AG08396 (cell line): Measurements from ENCODE around the gene WBP1L.
"Not testable (repeated sequence)": the region's sequence is repeated elsewhere in the genome, so short reads cannot be mapped to it uniquely, and the experiment has no call there.

Experiments
- DNase-seq: peaks from one replicate; pipeline ENCODE4 v3.0.0; 2012; ENCODE audit warnings: low spot score, mixed read lengths

The WBP1L gene

DNA sequence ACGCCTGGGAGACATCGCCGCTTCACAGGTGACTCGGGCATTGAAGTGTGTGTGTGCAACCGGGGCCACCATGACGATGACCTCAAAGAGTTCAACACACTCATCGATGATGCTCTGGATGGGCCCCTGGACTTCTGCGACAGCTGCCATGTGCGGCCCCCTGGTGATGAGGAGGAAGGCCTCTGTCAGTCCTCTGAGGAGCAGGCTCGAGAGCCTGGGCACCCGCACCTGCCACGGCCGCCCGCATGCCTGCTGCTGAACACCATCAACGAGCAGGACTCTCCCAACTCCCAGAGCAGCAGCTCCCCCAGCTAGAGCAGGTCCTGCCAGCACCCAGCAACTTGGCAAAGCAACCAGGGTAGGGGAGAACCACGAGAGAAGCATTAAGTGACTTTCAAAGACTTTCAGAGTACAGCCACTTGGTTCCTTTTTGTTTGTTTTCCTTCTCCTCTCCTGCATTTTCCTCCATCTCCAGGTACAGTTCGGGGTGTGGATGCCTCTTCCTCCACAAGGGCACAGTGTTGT is 69.3 kb downstream of the WBP1L start:
- no peak for DNase-seq

DNA sequence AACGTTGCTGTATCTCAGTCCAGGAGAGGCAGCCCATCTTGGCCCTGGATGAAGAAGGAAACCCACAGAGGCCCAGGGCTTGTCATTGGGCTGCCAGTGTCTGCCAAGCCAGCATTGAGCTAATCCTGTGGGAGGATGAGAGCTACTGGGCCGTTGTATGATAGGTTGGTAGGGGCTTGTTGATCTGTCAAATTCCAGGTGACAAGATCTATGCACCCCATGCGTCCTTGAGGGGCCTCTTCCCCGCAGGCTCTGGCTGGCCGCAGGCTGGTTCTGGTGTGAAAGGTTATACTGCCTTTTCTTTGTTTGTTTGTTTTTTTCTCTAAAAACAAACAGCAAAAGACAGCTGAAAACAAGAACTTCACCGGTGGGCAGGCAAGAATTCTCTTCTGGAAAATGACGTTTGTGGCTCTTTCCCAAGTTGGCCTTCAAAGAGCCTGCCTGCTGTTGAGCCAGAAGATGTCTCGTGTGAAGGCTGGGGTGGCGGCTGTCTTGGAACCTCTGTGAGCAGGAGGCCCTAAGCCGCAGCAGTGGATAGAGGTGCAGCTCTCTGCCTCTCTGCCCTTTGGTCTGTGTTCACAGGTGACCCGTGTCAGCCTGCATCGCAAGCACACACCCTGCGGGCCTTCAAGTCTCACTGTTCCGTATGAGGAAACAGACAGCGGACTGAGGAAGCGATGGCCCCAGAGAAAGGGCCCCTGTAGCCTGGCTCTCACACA is 70.1 kb downstream of the WBP1L start:
- DNase-seq: no peak

GRCh38 chr10:102814453-102814871 is 70.7 kb downstream of the WBP1L start:
- DNase-seq: no peak

DNA sequence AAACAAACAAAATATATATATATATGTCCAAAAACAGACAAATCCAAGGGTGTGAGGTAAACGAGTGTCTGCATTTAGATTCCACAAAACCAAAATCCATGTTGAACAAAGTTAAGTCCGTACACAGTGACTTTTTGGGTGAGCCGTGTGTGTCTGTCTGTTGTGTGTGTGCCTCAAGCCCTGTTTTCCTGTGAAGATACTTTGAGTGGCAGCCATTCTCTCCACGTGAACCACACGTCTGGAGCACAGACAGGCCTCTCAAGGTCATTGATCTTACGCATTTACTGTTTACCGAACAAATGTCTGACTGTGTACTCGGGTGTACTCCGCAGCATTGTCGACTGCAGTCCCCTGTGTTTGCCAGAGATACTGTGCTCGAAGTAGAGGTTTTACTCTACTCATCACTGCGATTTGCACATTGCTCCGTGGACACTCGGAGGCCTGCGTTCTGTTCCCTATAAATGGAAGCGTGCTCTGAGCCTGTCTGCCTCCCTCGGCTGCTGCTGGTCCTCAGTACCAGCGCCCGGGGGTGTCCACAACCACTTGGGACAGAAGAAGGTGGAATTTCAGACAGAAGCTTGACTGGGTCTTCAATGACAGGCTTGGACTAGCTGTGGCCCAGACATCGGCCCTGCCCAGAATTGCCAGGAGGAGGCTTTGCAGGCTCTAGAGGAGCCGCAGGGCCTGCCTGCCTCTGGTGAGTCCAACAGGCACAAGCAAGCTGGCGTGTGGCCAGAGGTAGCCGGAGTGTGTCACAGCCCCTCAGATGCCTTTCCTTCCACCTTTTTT is 71.3 kb downstream of the WBP1L start:
- peak; percentile 38 for DNase-seq

DNA sequence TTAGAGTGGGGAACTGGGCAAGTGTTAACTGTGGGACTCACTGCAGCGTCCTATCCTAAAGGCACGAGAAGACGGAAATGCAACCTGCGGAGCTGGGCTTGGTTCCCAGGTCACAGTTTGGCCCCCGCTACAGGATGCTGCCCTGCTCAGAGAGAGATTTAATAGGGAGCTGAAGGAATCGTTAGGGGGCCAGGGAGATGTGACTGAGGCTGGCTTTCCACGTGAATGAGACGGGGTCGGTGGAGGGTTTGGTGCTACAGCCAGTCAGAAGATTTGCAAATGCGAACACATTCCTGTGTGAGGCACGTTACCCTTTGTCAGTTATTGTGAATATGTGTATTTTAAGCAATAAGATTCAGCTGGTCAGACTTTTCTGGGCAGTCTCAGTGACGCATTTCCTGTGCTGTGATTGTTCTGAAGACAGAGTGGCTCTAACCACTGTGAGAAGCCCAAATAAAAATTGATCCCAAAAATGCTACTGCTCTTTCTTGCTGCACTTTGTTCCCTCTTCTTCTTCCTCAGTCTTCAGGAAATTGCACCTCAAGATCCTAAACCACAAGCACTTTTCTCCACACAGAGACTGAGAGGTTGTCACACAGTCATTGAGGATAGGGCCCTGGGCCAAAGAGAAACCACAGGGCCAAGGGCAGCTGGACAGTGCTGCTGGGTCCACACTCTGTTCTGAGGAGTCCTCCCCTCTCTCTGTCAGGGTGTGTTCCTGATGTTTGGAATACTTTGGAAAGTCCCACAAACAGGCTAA is 72.2 kb downstream of the WBP1L start:
- peak; percentile 57 for DNase-seq

DNA sequence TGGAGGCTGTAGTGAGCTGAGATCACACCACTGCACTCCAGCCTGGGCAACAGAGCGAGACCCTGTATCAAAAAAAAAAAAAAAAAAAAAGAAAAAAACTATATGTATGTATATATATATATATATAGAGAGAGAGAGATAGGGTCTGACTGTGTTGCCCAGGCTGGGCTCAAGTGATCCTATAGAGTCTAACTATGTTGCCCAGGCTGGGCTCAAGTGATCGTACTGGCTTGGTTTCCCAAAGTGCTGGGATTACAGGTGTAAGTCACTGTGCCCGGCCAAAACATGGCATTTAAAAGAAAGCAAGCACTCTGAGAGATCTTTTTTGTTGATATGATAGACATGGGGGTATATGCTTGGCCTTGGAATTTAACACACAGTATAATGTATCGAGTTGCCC is 73.4 kb downstream of the WBP1L start:
- DNase-seq: no peak

DNA sequence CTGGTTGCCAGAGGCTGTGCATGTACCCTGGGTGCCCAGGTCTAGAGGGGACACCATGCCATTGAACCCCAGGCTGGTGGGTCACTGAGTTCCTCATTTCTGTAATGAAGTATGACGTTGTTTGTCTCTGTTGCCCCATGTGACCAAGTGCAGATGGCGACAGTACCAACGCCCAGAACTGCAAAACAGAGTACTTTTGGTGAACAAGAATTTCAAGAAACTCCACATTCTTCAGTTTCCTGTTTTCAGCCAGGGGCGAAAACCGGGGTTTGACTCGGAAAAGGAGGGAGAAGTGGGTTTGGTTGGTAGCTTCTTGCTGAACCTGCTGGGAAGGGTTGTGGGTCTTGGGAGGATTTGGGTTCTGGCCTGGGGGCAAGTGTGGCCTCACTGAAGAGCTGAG is 75.3 kb downstream of the WBP1L start:
- DNase-seq: no peak

- DNase-seq: not testable (repeated sequence)
These were observed 76.3 kb downstream of the WBP1L start for GRCh38 chr10:102820008-102820407.

DNA sequence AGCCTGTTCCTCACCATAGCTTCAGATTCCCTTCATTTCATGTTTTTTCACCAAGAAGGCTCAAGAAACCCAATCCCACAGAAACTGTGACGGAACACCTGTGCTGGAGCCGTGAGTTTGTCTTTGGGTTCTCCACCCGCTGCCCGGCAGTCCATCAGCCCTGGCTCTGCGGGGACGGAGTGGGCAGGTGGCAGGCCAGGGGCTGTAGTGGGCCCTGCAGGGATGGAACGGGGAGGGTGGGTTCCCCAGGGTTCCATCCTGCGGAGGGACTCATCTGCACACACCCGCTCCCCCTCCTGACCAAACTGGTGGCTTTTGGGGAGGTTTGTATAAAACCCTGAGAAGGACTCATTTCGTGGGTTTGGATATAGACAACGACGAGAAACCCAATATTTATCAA is 78.5 kb downstream of the WBP1L start:
- no peak for DNase-seq

- no peak for DNase-seq
These were observed 80.9 kb downstream of the WBP1L start for GRCh38 chr10:102824664-102825063.

- no peak for DNase-seq
These were observed 82.5 kb downstream of the WBP1L start for GRCh38 chr10:102826148-102826796.

GRCh38 chr10:102827597-102827975 is 83.8 kb downstream of the WBP1L start:
- no peak for DNase-seq

- DNase-seq: no peak
These were observed 87.7 kb downstream of the WBP1L start for GRCh38 chr10:102831322-102832071.

GRCh38 chr10:102832248-102832647 is 88.5 kb downstream of the WBP1L start:
- no peak for DNase-seq

DNA sequence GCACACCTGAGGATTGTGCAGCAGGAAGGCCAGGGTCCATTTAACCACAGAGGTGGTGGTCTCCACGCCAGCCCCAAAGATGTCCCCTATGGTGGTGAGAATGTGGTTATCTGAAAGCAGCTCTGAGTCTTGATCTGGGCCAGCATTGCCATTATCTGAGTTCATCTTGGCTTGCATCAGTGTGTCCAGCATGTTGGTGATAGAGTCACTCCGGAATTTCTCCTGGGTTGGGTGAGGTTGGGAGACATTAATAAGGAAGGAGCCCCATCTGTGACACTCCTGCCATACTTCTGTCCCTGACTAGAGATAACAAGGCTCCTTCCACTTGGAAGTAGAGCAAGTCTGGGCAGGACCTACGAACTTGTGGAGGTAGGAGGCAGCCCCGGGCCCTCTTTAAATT is 89.2 kb downstream of the WBP1L start:
- DNase-seq: peak; percentile 32

DNA sequence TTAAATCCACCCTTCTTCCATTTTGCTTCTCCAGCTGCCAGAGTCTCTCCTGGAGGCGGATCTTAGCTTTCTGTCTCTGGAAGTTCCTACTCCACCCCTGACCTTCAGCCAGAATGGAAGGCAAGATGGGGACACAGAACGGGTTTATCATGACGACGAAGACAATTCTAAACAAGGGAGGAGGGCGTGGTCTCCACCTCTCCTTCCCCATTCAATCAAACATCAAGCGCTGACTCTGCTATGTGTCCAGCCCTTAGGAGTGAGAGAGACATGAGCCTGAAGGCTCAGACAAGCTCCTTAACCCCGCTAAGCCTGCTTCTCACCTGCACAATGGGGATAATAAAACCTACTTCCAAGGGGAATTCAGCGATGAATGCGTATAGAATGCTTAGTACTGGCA is 90.4 kb downstream of the WBP1L start:
- DNase-seq: no peak

GRCh38 chr10:102835007-102835482 is 91.3 kb downstream of the WBP1L start:
- peak; percentile 83 for DNase-seq

DNA sequence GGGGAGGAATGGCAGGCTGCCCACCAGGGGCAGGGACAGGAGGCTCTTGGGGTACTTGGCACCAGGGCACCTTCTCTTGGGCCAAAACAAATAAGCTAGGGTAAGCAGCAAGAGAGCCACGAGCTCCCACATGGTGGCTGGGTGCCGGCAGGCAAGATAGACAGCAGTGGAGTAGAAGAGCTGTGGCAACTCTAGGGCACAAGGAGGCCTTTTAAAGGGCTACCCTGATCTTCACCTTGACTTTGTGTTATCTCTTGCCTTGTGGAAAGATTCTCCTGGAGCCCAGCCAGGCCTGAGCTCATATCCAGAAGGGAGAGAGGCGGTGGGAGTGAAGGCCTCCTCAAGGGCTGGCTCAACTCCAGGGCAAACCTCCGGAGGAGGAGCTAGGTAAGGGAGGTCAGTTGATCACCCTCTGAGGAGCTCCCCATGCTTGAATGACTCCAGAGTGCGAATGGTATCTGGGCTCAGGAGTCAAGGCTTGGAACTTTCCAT is 93.5 kb downstream of the WBP1L start, which contains the start of gene CYP17A1:
Gene CYP17A1, minus strand, starts transcription at position 184 of the 492 bp plus-strand sequence. Its CDS starts 52 bp downstream, at position 132.
- DNase-seq: no peak

- DNase-seq: not testable (repeated sequence)
These were observed 94.7 kb downstream of the WBP1L start for GRCh38 chr10:102838276-102838927.

- DNase-seq: no peak
These were observed 98.1 kb downstream of the WBP1L start for GRCh38 chr10:102841827-102842345.
